ENCODE data around the gene SSBP3.

Gene SSBP3

DNA sequence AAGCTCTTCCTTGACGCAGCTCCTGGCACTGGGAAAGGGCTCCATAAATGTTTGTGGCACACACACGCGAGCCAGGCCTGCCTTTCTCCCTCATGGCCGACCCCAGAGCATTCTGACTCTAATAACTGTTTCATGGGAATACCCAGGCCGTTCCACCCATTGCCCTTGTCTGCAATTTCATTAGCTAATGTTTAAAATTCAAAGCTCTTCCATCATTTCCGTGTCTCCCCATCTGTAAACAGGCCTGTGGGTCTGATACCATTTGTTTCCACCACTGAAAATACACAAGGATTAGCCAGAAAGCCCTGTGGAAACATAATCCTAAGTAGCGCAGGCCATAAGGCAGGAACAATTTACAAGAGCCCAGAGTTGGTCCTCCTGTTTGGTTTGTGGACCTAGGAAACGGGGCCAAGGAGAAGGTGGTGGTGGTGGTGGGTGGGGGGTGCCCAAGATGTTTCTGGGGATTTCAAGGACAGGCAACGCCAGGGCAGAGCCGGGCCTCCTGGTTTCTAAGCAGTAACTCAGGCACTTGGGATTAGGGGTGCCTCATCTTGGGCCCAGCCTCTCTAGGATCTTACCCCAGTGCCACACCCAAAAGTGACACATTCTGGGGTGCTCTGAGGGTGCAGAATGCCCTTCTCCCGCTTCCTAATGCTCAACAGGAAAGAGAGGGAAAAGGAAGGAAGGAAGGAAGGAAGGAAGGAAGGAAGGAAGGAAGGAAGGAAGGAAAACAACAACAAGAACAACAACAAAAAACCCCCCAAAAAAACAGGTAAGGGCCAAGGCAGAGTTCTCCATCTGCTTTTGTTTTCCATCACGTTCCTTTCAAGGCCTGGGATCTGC, 79.4 kb downstream of the SSBP3 start:
- TF ChIP-seq, protein P1, sequence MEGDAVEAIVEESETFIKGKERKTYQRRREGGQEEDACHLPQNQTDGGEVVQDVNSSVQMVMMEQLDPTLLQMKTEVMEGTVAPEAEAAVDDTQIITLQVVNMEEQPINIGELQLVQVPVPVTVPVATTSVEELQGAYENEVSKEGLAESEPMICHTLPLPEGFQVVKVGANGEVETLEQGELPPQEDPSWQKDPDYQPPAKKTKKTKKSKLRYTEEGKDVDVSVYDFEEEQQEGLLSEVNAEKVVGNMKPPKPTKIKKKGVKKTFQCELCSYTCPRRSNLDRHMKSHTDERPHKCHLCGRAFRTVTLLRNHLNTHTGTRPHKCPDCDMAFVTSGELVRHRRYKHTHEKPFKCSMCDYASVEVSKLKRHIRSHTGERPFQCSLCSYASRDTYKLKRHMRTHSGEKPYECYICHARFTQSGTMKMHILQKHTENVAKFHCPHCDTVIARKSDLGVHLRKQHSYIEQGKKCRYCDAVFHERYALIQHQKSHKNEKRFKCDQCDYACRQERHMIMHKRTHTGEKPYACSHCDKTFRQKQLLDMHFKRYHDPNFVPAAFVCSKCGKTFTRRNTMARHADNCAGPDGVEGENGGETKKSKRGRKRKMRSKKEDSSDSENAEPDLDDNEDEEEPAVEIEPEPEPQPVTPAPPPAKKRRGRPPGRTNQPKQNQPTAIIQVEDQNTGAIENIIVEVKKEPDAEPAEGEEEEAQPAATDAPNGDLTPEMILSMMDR (IDR thresholded peaks at IDR 0.05), result no peak

DNA sequence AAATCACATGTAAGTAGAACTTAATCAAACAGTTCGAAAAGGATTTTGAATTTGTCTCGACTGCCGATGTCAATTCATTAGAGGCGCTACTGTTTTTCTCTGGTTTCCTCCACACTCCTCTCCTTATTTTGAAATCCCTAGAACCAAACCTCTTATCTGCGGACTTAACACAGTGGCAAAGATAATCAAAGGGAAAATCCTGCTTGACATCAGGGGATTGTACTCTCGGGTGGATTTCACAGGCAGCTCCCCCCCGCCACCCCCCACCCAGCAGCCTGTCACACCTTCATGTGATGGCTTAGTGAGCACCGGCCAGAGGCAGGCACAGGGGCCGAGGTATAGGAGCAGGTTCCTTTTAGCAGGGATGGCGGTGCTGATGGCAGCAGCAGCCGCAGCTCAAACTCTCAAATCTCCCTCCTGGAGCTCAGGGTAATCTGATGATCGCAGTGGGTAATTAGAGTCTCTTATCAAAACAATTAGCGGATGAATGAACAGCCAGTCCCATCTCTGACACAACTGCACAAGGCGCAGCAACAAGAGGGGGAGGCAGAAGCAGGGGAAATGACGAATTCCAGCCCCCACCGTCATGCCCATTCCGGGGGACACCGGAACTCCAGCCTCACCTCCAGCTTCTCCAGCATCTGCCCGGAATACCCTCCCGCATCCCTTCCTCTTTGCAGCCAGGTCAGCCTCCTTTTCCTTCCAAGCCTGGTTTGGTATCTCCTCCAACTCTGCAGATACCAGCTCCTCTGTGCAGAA, 80.3 kb downstream of the SSBP3 start:
- TF ChIP-seq, protein P1 (IDR thresholded peaks at IDR 0.05), result no peak

DNA sequence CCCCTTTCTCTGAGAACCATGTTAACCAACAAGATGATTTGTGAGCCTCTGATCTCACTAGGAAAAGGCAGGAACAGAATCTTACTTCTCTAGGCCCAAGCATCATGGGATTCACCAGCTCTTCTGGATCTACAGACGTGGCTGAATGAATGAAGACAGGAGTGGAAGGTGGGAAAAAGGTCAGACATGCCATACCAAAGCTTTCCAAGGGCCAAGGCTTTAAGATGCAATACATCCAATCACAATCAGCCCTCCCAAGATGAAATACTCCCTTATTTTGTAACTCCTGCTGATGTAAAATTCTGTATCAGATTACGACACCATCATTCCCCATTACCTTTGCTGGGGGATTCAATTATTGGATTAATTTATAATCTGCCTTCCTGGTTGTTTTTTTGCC, 80.9 kb downstream of the SSBP3 start:
- TF ChIP-seq, protein P1 (IDR thresholded peaks at IDR 0.05), result no peak

DNA sequence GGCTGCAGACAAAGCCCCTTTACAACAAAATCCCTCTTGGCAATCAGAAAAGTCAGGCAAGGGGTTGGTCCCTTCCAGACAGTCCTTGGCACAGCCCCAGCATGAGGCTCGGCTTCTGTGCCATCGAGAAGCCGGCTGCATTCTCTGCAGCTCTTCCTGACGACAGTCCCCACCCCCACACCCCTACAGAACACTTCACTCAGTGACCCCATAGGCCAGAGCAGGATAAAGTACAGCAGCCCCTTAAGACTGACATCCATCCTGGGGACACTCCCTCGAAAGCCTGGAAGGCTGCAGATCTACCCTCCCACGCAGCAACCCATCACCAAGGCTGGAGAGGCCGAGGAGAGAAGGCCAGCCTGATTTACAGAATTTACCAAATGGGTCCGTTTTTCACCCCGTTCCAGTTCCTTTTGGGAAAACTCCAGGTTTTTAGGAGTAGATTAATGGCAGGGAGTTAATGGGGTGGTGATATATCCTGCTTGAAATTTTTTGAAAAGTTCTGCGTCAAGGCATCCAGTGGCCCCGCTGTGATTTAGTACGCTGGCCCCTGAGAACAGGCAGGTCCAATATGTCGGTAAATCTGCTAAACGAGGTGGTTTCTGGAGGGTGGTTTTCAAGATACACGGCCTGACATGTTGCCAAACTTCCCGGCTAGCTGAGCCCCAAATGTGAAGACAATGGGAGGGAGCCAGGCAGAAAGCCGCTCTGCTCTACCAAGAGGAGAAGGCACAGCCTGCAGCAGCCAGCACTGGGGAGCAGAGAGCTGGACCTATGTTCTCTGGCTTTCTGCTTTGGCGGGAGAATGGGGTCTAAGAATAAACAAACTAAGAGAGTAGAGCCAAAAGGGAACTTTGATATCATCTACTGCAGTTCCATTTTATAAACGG, 81.7 kb downstream of the SSBP3 start:
- TF ChIP-seq, protein P1 (IDR thresholded peaks at IDR 0.05), result no peak

DNA sequence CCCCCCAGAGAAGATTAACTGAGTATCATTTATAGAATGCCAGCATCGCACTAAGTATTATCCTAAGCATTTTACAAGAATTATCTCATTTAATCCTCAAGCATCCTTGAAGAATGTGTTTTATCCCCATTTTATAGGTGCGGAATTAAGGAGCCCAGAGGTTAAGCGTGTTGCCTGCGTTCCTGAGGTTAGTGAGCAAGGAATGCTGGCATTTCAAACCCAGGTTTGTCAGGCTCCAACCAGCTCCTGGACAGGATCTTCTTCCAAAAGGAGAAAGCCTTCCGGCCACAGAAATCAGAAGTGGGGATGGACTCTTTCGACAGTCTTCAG, 82.3 kb downstream of the SSBP3 start:
- TF ChIP-seq, protein P1 (IDR thresholded peaks at IDR 0.05), result no peak

DNA sequence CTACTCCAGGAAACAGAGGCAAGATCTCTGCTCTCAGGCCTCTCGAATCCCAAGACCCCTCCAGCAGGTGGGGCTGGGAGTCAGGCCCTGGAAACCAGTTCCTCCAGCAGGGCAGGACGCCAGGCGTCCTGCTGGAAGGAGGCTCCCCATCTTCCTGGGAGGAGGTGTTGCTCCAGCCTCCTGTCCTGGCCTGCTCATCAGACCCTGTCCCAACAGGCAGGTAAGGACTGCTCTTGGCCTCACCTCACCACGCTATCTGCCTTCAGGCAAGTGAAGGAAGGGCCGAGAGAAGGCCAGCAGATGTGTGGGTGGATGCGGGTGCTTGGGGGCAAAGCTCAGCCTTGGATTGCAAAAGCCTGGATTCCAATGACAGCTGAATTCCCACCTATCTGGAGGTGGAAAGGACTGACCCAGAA, 82.9 kb downstream of the SSBP3 start:
- TF ChIP-seq, protein P1 (IDR thresholded peaks at IDR 0.05), result no peak

DNA sequence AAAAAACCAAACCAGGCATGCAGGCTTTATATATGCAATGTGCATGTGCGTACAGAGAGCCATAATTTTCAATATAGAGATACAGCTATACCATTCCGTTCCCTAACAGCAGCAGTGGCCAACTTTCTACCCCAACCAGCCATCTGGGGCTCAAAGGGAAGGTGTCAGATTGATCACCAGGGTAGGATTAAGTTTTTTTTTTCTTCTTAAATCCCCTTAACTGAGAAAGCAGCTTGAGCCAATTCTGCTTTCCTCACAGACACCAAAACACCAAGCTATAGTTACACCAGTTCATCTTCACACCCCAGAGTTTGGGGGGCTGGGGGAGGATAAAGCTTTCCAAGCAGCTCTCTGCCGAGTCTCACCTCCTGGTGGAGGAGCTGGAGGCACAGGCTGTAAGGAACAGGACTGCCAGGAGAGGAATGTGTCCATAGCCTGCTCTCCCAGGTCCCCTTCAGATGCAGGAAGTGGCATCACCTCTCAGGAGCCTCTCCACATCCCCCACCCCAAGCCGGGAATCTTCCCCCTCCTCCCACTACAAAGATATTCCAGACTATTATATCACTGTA, 87.9 kb downstream of the SSBP3 start:
- TF ChIP-seq, protein P1 (IDR thresholded peaks at IDR 0.05), result no peak

Measured in LNCAP (cell line).